H9 (cell line): ENCODE data around the gene APOL2. TPM values are rescaled to one million over a fixed set of nuclear protein-coding genes. Genes with fewer than 3 reads are reported as not detected.

Experiments
- DNase-seq: peaks from one replicate; pipeline ENCODE4 v3.0.0-alpha.2; 2017
- H2AFZ ChIP-seq: one replicate; pipeline ENCODE4 v1.6.1; 2013; ENCODE audit warnings: mild to moderate bottlenecking, low read length, control low read depth, moderate library complexity
- H2AK5ac ChIP-seq: 2 replicates; pipeline ENCODE4 v1.6.1; 2013; ENCODE audit warnings: low read length, control low read depth, mixed read lengths; ENCODE audit not compliant: insufficient read length
- H2BK120ac ChIP-seq: one replicate; pipeline ENCODE4 v1.6.1; 2013; ENCODE audit warnings: low read depth, mild to moderate bottlenecking, low read length, control low read depth, inconsistent platforms; ENCODE audit not compliant: poor library complexity, severe bottlenecking
- H2BK12ac ChIP-seq: 2 replicates; pipeline ENCODE4 v1.6.1; 2013; ENCODE audit warnings: low read length, control low read depth, mixed read lengths, low read depth; ENCODE audit not compliant: insufficient read length
- H2BK15ac ChIP-seq: 2 replicates; pipeline ENCODE4 v1.6.1; 2013; ENCODE audit warnings: low read depth, low read length, control low read depth
- H2BK20ac ChIP-seq: one replicate; pipeline ENCODE4 v1.6.1; 2013; ENCODE audit warnings: low read depth, mild to moderate bottlenecking, low read length, control low read depth, inconsistent platforms; ENCODE audit not compliant: poor library complexity, severe bottlenecking
- H2BK5ac ChIP-seq: 2 replicates; pipeline ENCODE4 v1.6.1; 2013; ENCODE audit warnings: low read length, control low read depth, mixed read lengths; ENCODE audit not compliant: insufficient read length
- H3K14ac ChIP-seq: 2 replicates; pipeline ENCODE4 v1.6.1; 2013; ENCODE audit warnings: low read length, control low read depth; ENCODE audit not compliant: insufficient read depth
- H3K18ac ChIP-seq: 2 replicates; pipeline ENCODE4 v1.6.1; 2013; ENCODE audit warnings: low read depth, mild to moderate bottlenecking, mixed read lengths, low read length, control low read depth; ENCODE audit not compliant: insufficient read length
- H3K23ac ChIP-seq: 2 replicates; pipeline ENCODE4 v1.6.1; 2013; ENCODE audit warnings: low read length, control low read depth, mixed read lengths, low read depth; ENCODE audit not compliant: insufficient read length
- H3K23me2 ChIP-seq: 2 replicates; pipeline ENCODE4 v1.6.1; 2013; ENCODE audit warnings: low read depth, mild to moderate bottlenecking, mixed read lengths, low read length, control low read depth; ENCODE audit not compliant: insufficient read length, poor library complexity, severe bottlenecking
- H3K27ac ChIP-seq: 2 replicates; pipeline ENCODE4 v1.5.1; 2013; ENCODE audit warnings: low read length, control low read depth, mixed read lengths, low read depth; ENCODE audit not compliant: insufficient read length
- H3K27me3 ChIP-seq: 2 replicates; pipeline ENCODE4 v1.6.1; 2013; ENCODE audit warnings: low read length, control low read depth, inconsistent platforms; ENCODE audit not compliant: insufficient read depth
- H3K4ac ChIP-seq: 2 replicates; pipeline ENCODE4 v1.6.1; 2013; ENCODE audit warnings: low read depth, mild to moderate bottlenecking, control low read depth, inconsistent platforms, low read length, moderate library complexity
- H3K4me1 ChIP-seq: 2 replicates; pipeline ENCODE4 v1.6.1; 2013; ENCODE audit warnings: low read length, control low read depth, inconsistent platforms; ENCODE audit not compliant: insufficient read depth
- H3K4me2 ChIP-seq: 2 replicates; pipeline ENCODE4 v1.6.1; 2013; ENCODE audit warnings: low read length, control low read depth, mixed read lengths; ENCODE audit not compliant: insufficient read length, insufficient read depth
- H3K56ac ChIP-seq: 2 replicates; pipeline ENCODE4 v1.6.1; 2013; ENCODE audit warnings: low read depth, mild to moderate bottlenecking, mixed read lengths, low read length, control low read depth; ENCODE audit not compliant: insufficient read length
- H3K79me1 ChIP-seq: 2 replicates; pipeline ENCODE4 v1.6.1; 2013; ENCODE audit warnings: low read depth, mild to moderate bottlenecking, moderate library complexity, low read length, control low read depth, inconsistent platforms; ENCODE audit not compliant: insufficient read depth, poor library complexity, severe bottlenecking
- H3K79me2 ChIP-seq: 2 replicates; pipeline ENCODE4 v1.6.1; 2013; ENCODE audit warnings: low read length, control low read depth, inconsistent platforms; ENCODE audit not compliant: insufficient read depth
- H3K9ac ChIP-seq: 2 replicates; pipeline ENCODE4 v1.6.1; 2013; ENCODE audit warnings: low read length, control low read depth, mixed read lengths; ENCODE audit not compliant: insufficient read length; ENCODE audit errors: extremely low read depth
- H3K9me3 ChIP-seq: one replicate; pipeline ENCODE4 v1.6.1; 2013; ENCODE audit warnings: low read depth, low read length, inconsistent platforms; ENCODE audit not compliant: control insufficient read depth
- H3T11ph ChIP-seq: one replicate; pipeline ENCODE4 v1.6.1; 2013; ENCODE audit warnings: mild to moderate bottlenecking, low read length, control low read depth, inconsistent platforms
- H4K20me1 ChIP-seq: one replicate; pipeline ENCODE4 v1.6.1; 2013; ENCODE audit not compliant: control insufficient read depth, insufficient read length, insufficient read depth
- H4K5ac ChIP-seq: 2 replicates; pipeline ENCODE4 v1.6.1; 2013; ENCODE audit warnings: low read depth, mild to moderate bottlenecking, mixed read lengths, low read length, control low read depth; ENCODE audit not compliant: insufficient read length
- H4K8ac ChIP-seq: replicated peaks from 2 replicates; pipeline ENCODE4 v1.6.1; 2013; ENCODE audit warnings: low read length, control low read depth, mixed read lengths, low read depth; ENCODE audit not compliant: insufficient read length
- H4K91ac ChIP-seq: 2 replicates; pipeline ENCODE4 v1.6.1; 2013; ENCODE audit warnings: low read depth, mild to moderate bottlenecking, moderate library complexity, mixed read lengths, low read length, control low read depth; ENCODE audit not compliant: insufficient read length
- H3K27ac Mint-ChIP-seq, 3 experiments: 2 replicates in 2 of 3; 3 replicates in 1 of 3; pipeline ENCODE4 v1.8.0; 2020 to 2021; ENCODE audit warnings: mixed read lengths in 3 of 3, mild to moderate bottlenecking in 1 of 3, moderate library complexity in 1 of 3
- H3K27me3 Mint-ChIP-seq: 2 replicates; pipeline ENCODE4 v1.8.0; 2021; ENCODE audit warnings: low read depth, mild to moderate bottlenecking, moderate library complexity, mixed read lengths
- H3K36me3 Mint-ChIP-seq, 3 experiments: 2 replicates in 2 of 3; 3 replicates in 1 of 3; pipeline ENCODE4 v1.8.0; 2020 to 2021; ENCODE audit warnings: low read depth in 3 of 3, mixed read lengths in 3 of 3; ENCODE audit not compliant: insufficient read depth in 1 of 3
- H3K4me1 Mint-ChIP-seq, 2 experiments: 2 replicates each; pipeline ENCODE4 v1.8.0; 2020; ENCODE audit warnings: mixed read lengths in 2 of 2
- H3K4me3 Mint-ChIP-seq, 2 experiments: 2 replicates in 1 of 2; 3 replicates in 1 of 2; pipeline ENCODE4 v1.8.0; 2020 to 2021; ENCODE audit warnings: mild to moderate bottlenecking in 2 of 2, mixed read lengths in 2 of 2, moderate library complexity in 1 of 2
- H3K9me3 Mint-ChIP-seq, 2 experiments: 2 replicates in 1 of 2; 3 replicates in 1 of 2; pipeline ENCODE4 v1.8.0; 2020; ENCODE audit warnings: mild to moderate bottlenecking in 2 of 2, mixed read lengths in 2 of 2, moderate library complexity in 1 of 2
- WGBS: extraction: QIAGEN DNeasy Blood & Tissue Kit; methylation state at CpG from one replicate; pipeline ENCODE4 v1.1.7; 2013; ENCODE audit warnings: missing lambda C conversion rate, low lambda C conversion rate, mixed read lengths; ENCODE audit not compliant: insufficient read length; ENCODE audit errors: extremely low coverage; 5-methylcytosine and 5-hydroxymethylcytosine counted together
- total RNA-seq: library from RNA; stranded (reverse); gene quantifications from 2 replicates; pipeline ENCODE4 v1.2.1, GENCODE V29; 2021
- TF ChIP-seq, protein P1 (sequence below): fragments of 200-600 bp; sonication (generic); conservative IDR thresholded peaks from 3 replicates; pipeline ENCODE4 v1.8.0; 2021; ENCODE audit warnings: antibody characterized with exemption, mild to moderate bottlenecking

Gene APOL2
- total RNA-seq, 1 experiment from 2014 or later: 15.6 TPM

GRCh38 chr22:36180038-36180880 lies 59.1 kb downstream of the APOL2 start:
- Histone ChIP-seq H3K79me1 (no peaks in the 10 kb centered on the region), H3K4ac (no peak overlapping the region), H3K9ac (no peak overlapping the region), H3T11ph (no peak overlapping the region), H3K18ac (no peak overlapping the region), H3K23me2 (no peaks in the 10 kb centered on the region), H2BK20ac (no peak overlapping the region), H2AK5ac (no peak overlapping the region), H2BK120ac (no peak overlapping the region), H4K91ac (no peak overlapping the region), H3K79me2 (no peaks in the 10 kb centered on the region), H4K8ac (no peak overlapping the region), H3K27me3 (no peaks in the 10 kb centered on the region; the same call in 1 of the 2 replicates), H3K14ac (no peak overlapping the region), H3K9me3 (no peaks in the 10 kb centered on the region), H2BK15ac (no peak overlapping the region), H2BK12ac (no peak overlapping the region), H3K4me1 (no peaks in the 10 kb centered on the region), H3K27ac (no peak overlapping the region), H4K5ac (no peak overlapping the region), H2AFZ (no peak overlapping the region), H3K23ac (no peak overlapping the region), H4K20me1 (no peaks in the 10 kb centered on the region), H3K4me2 (no peak overlapping the region), H3K56ac (no peak overlapping the region), H2BK5ac (no peak overlapping the region)
- WGBS: no CpG with 5 or more reads among the region's 22 CpGs
- peak; percentile 87 for DNase-seq
- peak overlapping the region in 1 of 3 experiments; percentile 17; a peak in 1 of 7 replicates for H3K27ac Mint-ChIP-seq
- peaks cover 10 to 16% of the 10 kb centered on the region in 2 experiments for H3K4me1 Mint-ChIP-seq
- TF ChIP-seq, protein P1, sequence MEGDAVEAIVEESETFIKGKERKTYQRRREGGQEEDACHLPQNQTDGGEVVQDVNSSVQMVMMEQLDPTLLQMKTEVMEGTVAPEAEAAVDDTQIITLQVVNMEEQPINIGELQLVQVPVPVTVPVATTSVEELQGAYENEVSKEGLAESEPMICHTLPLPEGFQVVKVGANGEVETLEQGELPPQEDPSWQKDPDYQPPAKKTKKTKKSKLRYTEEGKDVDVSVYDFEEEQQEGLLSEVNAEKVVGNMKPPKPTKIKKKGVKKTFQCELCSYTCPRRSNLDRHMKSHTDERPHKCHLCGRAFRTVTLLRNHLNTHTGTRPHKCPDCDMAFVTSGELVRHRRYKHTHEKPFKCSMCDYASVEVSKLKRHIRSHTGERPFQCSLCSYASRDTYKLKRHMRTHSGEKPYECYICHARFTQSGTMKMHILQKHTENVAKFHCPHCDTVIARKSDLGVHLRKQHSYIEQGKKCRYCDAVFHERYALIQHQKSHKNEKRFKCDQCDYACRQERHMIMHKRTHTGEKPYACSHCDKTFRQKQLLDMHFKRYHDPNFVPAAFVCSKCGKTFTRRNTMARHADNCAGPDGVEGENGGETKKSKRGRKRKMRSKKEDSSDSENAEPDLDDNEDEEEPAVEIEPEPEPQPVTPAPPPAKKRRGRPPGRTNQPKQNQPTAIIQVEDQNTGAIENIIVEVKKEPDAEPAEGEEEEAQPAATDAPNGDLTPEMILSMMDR: peak; percentile 96
- no peaks in the 10 kb centered on the region; the same call in none of the 2 replicates for H3K27me3 Mint-ChIP-seq
- no peaks in the 10 kb centered on the region for H3K36me3 Mint-ChIP-seq
- H3K4me3 Mint-ChIP-seq: no peak overlapping the region
- H3K9me3 Mint-ChIP-seq: no peaks in the 10 kb centered on the region; a peak in 1 of 5 replicates
